GM21717 (cell line): ENCODE measurements around the gene PTPRN2.

ENCODE experiments used
- ATAC-seq: cut with Tn5 transposase; IDR thresholded peaks from one replicate; pipeline ENCODE4 v1.9.1; 2021; ENCODE audit warnings: mild to moderate bottlenecking, moderate library complexity; ENCODE audit not compliant: unreplicated experiment

Gene PTPRN2

DNA sequence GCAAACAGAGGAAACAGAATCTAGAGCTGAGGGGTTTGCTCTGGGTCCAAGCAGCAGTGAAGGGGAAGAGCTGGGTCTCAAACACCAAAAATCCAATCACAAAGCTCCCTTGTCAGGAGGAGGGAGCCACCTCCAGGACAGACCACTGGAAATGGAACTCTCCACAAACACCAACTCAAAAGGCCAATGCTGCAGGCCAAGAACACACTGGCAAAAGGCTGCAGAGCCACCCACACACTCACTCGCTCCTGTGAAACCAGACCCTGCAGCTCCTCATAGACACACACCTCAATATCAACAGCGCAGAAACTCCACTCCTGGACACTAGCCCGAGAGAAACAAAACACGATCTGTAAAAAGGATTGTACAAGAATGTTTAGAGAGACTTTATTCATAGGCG is 213.5 kb downstream of the PTPRN2 start:
- no peak for ATAC-seq

DNA sequence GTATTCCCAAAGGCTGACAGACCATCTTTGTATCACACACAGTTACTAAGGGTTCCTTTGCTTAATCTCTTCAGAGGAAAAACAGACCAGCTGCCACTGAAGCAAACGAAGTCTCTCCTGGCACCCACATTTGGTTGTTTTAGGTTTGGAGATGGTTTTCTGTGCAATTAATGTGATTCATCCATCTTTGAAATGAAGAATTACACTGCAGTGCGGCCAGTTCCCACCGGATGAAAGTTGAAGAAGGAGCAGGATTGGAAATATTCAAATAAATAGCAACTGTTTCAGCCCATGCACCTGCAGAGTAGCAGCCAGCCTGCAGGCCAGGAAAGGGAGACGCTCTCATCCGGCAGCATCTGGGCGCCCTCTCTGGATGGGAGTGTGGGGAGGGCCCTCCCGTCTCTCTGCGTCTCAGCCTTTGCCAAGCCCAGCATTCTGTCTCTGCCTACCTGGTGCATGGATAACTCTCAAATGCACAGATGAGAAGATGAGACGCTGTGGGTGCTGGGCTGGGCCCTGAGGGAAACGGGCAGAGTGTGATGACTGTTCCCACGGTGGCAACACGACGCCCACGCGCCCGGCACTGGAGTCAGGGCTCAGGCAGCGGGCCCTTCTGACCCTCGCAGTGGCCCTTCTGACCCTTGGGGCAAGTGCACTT is 214.0 kb downstream of the PTPRN2 start:
- ATAC-seq = no peak

DNA sequence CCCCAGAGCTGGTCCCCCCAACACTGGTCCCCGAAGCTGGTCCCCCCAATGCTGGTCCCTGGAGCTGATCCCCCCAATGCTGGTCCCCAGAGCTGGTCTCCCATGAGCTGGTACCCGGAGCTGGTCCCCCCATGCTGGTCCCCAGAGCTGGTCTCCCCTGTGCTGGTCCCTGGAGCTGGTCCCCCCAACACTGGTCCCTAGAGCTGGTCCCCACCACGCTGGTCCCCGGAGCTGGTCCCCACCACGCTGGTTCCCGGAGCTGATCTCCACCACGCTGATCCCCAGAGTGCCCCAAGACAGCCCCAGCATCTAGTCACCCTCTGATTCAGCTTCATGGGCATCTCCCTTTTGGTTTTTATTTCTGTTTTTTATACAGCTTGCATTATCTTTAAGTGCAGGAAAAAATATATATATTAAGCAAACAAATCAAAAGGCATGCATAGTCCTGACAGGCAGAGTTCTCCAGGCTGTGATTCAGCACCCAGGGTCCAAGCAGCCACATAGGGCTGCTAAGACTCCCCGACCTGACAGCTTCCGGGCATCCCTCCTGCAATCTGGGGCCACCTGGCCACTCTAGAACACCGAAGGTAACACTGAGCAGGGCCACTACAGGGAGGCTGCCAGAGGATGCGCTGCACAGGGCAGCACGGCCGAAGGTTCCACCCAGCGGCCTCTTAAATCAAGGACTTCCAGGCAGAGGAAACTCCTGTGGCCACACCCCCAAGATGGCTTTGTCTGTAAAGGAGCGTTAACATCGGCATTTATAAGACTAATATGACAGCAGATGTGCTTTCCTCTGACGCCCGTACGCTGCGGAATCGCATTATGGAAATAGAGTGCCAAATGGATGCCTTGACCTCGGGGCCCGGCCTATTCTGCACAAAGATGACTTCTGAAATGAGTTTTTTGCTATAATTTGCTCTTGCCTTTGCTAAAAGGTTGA is 215.0 kb downstream of the PTPRN2 start:
- no peak for ATAC-seq

DNA sequence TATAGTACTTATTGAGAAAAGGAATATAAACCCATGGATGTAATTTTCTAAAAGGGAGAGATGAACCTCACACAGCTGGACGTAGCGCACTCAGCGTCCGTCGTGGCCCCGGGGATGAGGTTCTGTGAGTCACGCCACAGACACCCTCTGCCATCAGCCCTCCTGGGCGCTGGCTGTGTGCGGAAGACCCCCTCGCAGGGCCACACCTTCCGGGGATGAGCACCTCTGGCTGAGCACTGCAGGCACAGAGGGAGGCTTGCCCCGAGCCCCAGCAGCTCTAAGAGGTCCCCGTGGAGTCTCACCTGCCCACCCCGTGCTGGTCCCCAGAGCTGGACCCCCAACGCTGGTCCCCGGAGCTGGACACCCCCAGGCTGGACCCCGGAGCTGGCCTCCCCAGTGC is 215.8 kb downstream of the PTPRN2 start:
- ATAC-seq = no peak

- ATAC-seq = no peak
Measured at GRCh38 chr7:158369866-158370265, 217.8 kb downstream of the PTPRN2 start.

- no peak for ATAC-seq
Measured at GRCh38 chr7:158369290-158369689, 218.3 kb downstream of the PTPRN2 start.

DNA sequence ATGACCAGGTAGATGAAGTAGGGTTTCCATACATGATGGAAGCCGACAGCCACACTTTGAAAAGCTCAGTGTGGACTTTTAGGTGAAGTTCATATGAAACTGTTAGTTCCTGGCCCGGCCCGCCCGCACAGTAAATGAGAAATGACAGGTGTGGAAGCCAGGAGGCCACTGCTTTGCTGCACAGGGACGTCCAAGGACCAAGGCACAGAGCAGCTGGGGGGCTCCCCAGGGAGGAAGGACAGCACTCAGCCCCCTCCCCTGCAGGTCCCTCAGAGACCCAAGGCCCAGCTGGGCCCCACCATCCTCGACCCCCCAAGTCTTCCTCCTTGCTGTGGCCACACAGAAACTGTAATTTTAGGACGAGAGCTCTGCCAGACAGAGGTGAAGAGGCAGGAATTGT is 219.2 kb downstream of the PTPRN2 start:
- no peak for ATAC-seq

DNA sequence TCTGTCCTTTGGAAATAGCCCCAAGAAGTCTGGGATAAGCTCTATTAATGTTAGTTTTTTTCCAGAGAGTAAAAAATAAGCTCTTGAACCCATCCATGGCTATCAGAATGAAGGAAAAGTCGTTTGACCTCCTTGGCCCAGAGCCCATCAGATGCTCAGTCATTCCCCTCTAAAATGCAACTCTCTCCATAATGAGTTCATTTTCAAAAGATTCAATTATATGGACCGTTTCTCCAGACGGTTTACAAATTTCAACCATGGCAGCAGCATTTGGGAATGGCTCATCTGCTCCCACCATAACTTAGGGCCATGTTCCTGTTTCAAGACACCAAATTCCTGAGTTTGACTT is 220.0 kb downstream of the PTPRN2 start:
- no peak for ATAC-seq

DNA sequence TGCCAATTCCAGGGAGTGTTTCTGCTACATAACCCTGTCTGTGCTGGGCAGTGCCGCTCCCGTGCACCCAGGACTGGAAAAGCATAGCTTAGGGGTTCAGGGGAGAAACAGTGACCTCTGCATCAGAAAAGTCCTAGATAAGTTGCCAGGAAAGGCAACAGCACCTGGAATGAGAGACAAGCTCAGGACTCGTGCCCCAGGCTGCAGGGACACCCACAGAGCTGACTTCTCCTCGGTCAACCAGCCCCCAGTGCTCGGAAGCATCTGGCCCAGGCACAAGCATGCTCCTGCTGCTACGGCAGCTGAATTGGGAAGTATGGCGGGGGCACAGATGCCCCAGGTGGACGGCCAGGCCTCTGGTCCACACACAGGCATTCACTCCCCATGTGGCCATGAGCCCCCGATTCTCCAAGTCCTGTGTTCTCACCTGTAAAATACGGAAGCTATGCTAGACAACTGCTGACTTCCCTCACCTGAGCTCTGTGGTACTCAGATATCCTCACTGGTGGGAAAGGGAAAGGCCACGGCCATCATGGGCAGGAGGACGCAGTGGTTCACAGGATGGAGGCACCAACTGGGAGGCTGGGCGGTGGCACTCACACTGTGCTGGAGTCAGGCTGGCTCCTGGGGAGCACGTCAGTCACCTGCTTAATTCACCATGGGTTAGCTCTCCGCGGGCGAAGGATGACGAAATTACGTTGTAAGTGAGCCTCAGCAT is 220.5 kb downstream of the PTPRN2 start:
- ATAC-seq = no peak

- no peak for ATAC-seq
Measured at GRCh38 chr7:158366346-158366745, 221.3 kb downstream of the PTPRN2 start.

- no peak for ATAC-seq
Measured at GRCh38 chr7:158365267-158365666, 222.4 kb downstream of the PTPRN2 start.

GRCh38 chr7:158364451-158364850 is 223.2 kb downstream of the PTPRN2 start:
- no peak for ATAC-seq

- no peak for ATAC-seq
Measured at GRCh38 chr7:158362912-158363905, 224.4 kb downstream of the PTPRN2 start.

DNA sequence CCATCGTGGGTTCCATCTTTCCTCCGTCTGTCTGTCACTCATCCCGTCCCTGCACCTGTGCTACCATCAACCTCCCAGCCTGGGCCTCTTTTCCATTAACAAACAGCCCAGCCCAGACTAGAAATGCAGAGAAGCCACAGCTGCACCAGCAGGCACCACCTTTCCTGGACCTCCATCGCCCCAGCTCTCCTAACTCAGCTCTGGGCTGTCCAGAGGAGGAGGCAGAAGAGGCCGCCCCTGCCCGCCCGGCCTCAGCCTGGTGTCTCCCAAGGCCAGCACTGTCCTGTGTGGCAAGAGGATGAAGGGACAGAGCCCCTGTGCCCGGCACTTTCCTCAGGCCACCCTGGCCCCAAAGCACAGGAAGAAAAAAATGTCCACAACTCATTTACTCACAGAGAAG is 225.6 kb downstream of the PTPRN2 start:
- ATAC-seq = no peak

GRCh38 chr7:158361326-158361946 is 226.2 kb downstream of the PTPRN2 start:
- ATAC-seq = no peak

GRCh38 chr7:158358926-158359645 is 228.5 kb downstream of the PTPRN2 start:
- ATAC-seq = no peak

DNA sequence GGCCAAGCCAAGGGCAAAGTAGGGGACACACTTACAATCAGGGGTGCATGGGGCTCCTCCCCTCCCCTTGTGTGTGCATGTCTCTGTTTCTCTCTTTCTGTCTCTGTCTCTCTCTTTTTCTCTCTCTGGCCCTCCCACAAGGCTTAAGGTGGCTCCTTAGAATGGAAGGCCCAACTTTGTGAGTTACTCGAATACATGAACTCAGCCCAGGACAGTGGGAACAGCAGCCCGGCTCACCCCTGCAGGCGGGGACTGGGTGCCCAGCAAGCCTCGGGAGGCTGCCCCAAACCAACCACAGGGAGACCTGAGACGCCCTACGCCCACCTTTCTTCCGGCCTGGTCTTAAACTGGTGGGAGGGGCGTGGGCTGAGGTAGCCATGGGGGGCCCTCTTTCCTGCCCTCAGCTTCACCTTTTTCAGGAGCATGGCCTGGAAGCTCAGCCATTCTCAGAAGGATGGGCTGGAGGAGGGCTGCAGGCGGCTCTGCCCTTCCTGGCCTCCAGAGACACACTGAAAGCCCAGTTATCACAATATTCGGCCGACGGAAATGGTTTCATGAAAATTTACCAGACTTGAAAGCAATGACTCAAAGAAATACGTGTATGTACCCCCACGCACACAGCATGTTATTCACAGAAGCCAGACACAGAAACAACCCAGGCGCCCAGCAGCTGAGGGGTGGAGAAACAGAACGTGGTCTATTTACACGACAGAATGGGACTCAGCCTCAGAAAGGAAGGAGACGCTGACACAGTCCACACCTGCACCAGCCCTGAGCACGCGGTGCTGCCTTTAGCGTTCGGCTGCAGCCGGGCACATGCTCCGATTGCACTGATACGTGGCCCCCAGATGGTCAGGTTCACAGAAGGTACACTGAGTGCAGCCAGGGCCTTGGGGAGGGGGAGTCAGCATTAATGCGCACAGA is 229.5 kb downstream of the PTPRN2 start:
- no peak for ATAC-seq
